GM19035 (cell line): ENCODE data around the gene NBPF20.
"Not testable (repeated sequence)": the region's sequence is repeated elsewhere in the genome, so short reads cannot be mapped to it uniquely, and the experiment has no call there.

Experiments
- ATAC-seq: cut with Tn5 transposase; IDR thresholded peaks from one replicate; pipeline ENCODE4 v1.9.1; 2021; ENCODE audit not compliant: unreplicated experiment

NBPF20 gene, protein sequence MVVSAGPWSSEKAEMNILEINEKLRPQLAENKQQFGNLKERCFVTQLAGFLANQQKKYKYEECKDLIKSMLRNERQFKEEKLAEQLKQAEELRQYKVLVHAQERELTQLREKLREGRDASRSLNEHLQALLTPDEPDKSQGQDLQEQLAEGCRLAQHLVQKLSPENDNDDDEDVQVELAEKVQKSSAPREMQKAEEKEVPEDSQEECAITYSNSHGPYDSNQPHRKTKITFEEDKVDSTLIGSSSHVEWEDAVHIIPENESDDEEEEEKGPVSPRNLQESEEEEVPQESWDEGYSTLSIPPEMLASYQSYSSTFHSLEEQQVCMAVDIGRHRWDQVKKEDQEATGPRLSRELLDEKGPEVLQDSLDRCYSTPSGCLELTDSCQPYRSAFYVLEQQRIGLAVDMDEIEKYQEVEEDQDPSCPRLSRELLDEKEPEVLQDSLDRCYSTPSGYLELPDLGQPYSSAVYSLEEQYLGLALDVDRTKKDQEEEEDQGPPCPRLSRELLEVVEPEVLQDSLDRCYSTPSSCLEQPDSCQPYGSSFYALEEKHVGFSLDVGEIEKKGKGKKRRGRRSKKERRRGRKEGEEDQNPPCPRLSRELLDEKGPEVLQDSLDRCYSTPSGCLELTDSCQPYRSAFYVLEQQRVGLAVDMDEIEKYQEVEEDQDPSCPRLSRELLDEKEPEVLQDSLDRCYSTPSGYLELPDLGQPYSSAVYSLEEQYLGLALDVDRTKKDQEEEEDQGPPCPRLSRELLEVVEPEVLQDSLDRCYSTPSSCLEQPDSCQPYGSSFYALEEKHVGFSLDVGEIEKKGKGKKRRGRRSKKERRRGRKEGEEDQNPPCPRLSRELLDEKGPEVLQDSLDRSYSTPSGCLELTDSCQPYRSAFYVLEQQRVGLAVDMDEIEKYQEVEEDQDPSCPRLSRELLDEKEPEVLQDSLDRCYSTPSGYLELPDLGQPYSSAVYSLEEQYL (N-terminal part only)

GRCh38 chr1:145425436-145426029 lies at the start of gene NBPF20:
Gene NBPF20 (minus strand): TSS chr1:145425603. CDS start chr1:145405272, 20,331 bp downstream.
- peak; percentile 92 for ATAC-seq

DNA sequence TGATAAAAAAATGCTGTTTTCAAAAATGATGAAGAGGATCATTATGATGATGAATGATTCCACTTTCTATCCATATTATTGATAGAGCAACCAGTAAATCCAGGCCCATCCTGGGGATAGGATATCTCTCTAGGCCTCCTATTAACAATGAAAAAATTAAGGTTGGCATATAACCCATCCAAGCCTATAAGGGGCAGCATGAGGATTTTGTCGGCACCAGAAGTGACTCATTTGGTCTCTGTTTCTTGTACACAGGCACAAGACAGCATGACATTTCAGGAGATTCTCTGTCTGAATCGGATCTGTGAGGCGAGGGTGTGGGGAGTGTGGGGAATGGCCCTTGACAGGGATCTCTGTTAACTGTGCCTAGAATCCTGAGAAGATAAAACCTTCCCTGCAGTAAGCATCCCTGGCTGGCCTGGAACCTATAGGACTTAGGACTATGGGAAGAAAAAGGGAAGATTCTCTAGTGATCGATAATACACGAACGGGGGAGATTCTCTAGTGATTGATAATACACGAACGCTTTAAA lies 49.5 kb upstream of the NBPF20 start:
- ATAC-seq: not testable (repeated sequence)

DNA sequence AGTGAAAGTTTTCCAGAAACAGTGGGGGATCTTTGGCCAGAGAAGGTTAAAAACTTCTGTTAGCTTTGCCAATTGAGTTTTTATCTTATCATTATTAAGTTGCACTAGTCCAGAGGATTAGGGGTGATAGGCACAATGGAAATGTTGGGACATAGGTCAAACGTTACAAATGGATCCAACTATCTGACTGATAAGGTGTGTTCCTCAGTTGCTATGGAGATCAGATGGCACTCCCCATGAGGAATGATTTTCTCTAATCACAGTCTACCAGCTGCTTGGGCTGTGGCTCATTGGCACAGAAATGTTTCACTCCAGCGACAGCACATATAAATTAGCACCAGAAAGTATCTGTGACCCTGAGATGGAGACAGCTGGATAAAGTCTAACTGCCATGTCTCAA lies 47.3 kb upstream of the NBPF20 start:
- not testable (repeated sequence) for ATAC-seq

GRCh38 chr1:145471365-145471764 lies 46.0 kb upstream of the NBPF20 start:
- not testable (repeated sequence) for ATAC-seq

DNA sequence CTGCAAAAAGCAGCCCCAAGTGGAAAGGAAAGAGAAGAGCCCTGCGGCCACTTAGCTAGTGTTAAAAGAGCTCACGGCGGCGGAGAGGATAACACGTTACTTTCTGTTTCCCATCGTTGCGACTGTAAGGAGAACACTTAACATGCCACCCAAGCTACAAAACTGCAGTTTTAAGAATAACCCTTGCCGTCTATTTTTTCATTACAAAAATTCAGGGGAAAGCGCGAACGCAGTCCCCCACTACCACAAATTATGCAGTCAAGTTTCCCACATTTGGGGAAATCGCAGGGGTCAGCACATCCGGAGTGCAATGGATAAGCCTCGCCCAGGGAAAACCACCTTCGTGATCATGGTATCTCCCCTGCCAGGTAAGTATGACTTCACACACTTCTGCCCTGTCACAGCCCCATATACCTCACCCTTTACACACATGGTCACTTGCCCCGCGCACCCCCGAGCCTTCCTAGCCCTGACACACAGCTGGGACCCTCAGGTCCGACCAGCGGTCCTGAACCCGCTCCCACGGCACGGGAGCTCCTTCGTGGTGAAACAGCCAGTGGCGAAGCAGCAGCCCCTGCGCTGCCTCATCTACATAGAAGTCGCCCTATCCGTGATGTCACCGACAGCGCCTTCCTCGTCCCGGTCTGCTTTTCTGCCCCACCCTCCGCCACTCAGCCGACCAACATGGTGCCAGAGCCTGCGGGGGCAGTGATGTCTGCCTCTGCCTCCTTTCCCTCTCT lies 40.2 kb upstream of the NBPF20 start:
- ATAC-seq: peak; percentile 83

DNA sequence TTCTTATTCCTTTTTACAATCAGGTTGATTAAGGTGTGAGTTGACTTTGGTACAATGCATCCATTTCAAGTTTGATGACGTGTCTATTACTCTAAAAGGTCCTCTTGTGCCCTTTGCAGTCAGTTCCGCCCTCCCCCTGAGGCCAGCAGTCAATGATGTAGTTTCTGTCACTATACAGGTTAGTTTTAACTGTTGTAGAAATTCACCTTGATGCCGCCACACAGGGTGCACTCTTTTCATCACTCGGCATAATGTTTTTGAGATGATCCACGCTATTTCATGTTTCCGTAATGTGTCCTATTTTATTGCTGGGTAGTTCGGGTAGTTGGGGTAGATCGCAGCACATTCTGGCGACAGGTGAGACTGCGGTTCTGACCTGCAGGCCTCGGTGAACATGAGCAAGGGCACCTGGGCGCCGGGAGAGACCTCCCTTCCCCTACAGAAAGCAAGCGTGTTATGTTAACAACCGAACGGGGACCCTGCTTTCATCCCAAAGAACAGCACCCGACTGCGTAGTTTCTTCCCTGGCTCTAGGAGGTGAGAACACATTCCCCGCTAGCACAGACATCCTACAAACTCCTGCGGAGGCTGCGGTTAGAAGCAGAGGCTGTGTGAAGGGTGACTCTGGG lies 39.4 kb upstream of the NBPF20 start:
- peak; percentile 20 for ATAC-seq

GRCh38 chr1:145464017-145464416 lies 38.6 kb upstream of the NBPF20 start:
- not testable (repeated sequence) for ATAC-seq

DNA sequence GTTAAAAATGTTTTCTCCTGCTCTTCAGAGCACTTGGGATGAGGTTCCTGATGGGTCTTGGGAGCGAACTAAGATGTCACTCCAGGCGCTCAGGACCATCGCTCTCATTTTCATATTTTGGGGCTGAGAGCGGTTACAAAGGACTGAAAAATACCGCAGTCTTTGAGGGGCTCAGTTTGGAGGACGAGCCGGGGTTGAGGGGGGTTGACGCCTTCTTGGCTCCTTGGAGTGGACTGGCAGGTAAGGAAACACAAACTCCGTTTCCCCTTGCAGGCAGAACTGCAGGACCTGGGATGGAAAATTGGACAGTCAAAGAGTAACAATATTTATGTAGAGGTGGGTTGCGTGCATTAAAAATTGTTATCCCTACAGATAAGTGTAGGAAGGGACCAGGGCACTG lies 35.3 kb upstream of the NBPF20 start:
- ATAC-seq: not testable (repeated sequence)

- not testable (repeated sequence) for ATAC-seq
Observed at GRCh38 chr1:145460048-145460447, 34.6 kb upstream of the NBPF20 start.

GRCh38 chr1:145459591-145459990 lies 34.2 kb upstream of the NBPF20 start:
- ATAC-seq: not testable (repeated sequence)

DNA sequence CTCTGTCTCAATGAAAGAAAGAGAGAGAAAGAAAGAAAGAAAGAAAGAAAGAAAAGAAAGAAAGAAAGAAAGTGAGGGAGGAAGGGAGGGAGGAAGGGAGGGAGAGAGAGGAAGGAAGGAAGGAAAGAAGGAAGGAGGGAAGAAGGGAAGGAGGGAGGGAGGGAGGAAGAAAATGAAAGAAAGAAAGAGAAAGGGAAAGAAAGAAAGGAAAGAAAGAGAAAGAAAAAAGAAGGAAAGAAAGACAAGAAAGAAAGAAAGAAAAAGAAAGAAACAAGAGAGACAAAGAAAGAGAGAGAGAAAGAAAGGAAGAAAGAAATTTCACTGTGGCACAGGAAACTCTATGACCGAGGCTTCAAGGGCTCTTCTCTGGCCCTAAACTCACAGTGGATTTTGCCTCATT lies 33.7 kb upstream of the NBPF20 start:
- ATAC-seq: not testable (repeated sequence)

DNA sequence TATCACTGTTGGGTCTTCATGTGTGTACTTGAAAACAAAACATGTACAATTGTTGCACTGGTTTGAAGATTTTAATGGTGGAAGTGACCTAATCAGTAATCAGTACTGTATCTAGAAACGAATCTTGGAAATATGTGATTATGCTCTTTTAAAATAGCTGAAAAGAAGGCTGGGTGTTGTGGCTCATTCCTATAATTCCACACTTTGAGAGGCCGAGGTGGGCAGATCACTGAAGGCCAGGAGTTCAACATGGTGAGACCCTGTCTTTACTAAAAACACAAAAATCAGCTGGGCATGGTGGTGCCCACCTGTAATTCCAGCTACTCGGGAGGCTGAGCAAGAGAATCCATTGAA lies 29.4 kb upstream of the NBPF20 start:
- not testable (repeated sequence) for ATAC-seq

GRCh38 chr1:145453873-145454823 lies 28.7 kb upstream of the NBPF20 start:
- not testable (repeated sequence) for ATAC-seq

- not testable (repeated sequence) for ATAC-seq
Observed at GRCh38 chr1:145452506-145452905, 27.1 kb upstream of the NBPF20 start.

GRCh38 chr1:145451914-145452313 lies 26.5 kb upstream of the NBPF20 start:
- not testable (repeated sequence) for ATAC-seq

DNA sequence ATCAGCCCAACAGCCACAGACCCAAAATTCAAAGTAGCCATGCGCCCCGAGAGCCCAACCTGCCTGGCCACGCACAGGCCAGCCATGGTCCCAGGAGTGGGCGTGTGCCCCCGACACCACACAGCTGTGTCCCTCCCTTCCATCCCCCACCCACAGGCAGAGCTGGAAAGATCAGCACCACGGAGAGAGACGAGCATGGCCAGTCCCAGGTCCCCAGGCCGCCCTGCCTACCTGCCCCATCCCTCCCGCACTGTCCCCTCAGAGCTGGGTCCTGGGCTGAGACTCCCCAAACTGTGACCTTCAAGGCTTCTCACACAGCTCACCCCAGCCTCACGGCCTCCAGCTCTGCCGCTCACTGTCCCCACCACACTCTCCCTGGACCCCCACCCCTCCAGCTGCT lies 19.8 kb upstream of the NBPF20 start:
- ATAC-seq: not testable (repeated sequence)

DNA sequence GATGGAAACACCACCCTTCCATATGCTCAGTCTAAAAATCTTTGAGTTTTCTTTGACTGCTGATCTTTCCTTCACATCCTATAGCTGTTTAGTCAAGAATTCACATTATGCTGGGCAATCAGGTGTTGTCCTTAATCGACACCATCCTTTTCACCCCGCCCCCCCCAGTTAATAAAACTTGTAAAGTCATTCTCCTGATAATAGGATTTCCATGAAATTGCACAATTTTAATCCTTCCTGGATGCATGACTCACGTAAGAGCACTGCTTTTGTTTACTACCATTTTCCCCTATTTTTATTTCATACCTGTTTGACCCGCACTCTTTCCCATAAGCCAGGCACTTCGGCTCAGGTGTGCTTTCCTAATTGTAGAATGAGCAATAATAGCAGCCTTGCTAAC lies 16.9 kb upstream of the NBPF20 start:
- not testable (repeated sequence) for ATAC-seq

- not testable (repeated sequence) for ATAC-seq
Observed at GRCh38 chr1:145431363-145432256, 6.2 kb upstream of the NBPF20 start.
